Tibial nerve (tissue), 3 donors: ENCODE measurements around the gene MTHFD1L.

Source experiments
- EP300 ChIP-seq, 2 donors: sonication (generic); formaldehyde crosslinking; IDR thresholded peaks; one replicate each; pipeline ENCODE4 v1.6.1; 2017; ENCODE audit warnings: antibody characterized with exemption in 2 of 2, mild to moderate bottlenecking in 1 of 2
- POLR2A ChIP-seq, 2 donors: fragments of 450-650 bp; IDR thresholded peaks; one replicate each; pipeline ENCODE4 v1.6.1; 2017; ENCODE audit warnings: antibody characterized with exemption in 2 of 2, mild to moderate bottlenecking in 2 of 2, moderate library complexity in 2 of 2

GRCh38 chr6:150865043-150865405, 478 bp upstream of the MTHFD1L start:
- TF ChIP-seq POLR2A (IDR thresholded peaks at IDR 0.05) (no peak), EP300 (IDR thresholded peaks at IDR 0.05) (no peak)
